HEK293T (cell line): Measurements from ENCODE around the gene RAB11FIP4.

Source experiments
- CTCF ChIA-PET: fragments of 350-600 bp; formaldehyde crosslinking; extraction: SDS; loops from one replicate; lab custom pipeline; 2021; ENCODE audit warnings: antibody characterized with exemption, inconsistent platforms; lab: Yijun Ruan, JAX
- POLR2A ChIA-PET: fragments of 350-600 bp; formaldehyde crosslinking; extraction: SDS; loops from one replicate; lab custom pipeline; 2020; ENCODE audit warnings: antibody characterized with exemption, inconsistent platforms; lab: Yijun Ruan, JAX
- DNase-seq: peaks from one replicate; pipeline ENCODE4 v3.0.0; 2012; ENCODE audit warnings: mixed read lengths; ENCODE audit errors: extremely low spot score
- ARNT ChIP-seq: fragments of 450-650 bp; IDR thresholded peaks from 2 replicates; pipeline ENCODE4 v1.6.1; 2017; ENCODE audit warnings: mild to moderate bottlenecking
- BHLHE40 ChIP-seq: fragments of 450-650 bp; IDR thresholded peaks from 2 replicates; pipeline ENCODE4 v1.6.1; 2016; ENCODE audit warnings: mild to moderate bottlenecking, moderate library complexity, borderline replicate concordance
- CTBP1 ChIP-seq: fragments of 450-650 bp; IDR thresholded peaks from 2 replicates; pipeline ENCODE4 v1.6.1; 2016; ENCODE audit warnings: borderline replicate concordance
- ELF4 ChIP-seq: fragments of 450-650 bp; IDR thresholded peaks from 2 replicates; pipeline ENCODE4 v1.6.1; 2017; ENCODE audit warnings: antibody characterized with exemption
- FOXA1 ChIP-seq: fragments of 450-650 bp; IDR thresholded peaks from 2 replicates; pipeline ENCODE4 v1.6.1; 2016; ENCODE audit warnings: mild to moderate bottlenecking
- FOXK2 ChIP-seq: fragments of 450-650 bp; IDR thresholded peaks from 2 replicates; pipeline ENCODE4 v1.6.1; 2016; ENCODE audit warnings: mild to moderate bottlenecking
- FOXM1 ChIP-seq: fragments of 450-650 bp; IDR thresholded peaks from 2 replicates; pipeline ENCODE4 v1.6.1; 2017; ENCODE audit warnings: mild to moderate bottlenecking, borderline replicate concordance
- HDGF ChIP-seq: fragments of 450-650 bp; IDR thresholded peaks from 2 replicates; pipeline ENCODE4 v1.6.1; 2017; ENCODE audit warnings: antibody characterized with exemption, borderline replicate concordance
- L3MBTL2 ChIP-seq: fragments of 450-650 bp; conservative IDR thresholded peaks from 2 replicates; pipeline ENCODE4 v1.6.1; 2016; ENCODE audit warnings: mild to moderate bottlenecking
- LEF1 ChIP-seq: fragments of 450-650 bp; IDR thresholded peaks from 2 replicates; pipeline ENCODE4 v1.6.1; 2017; ENCODE audit warnings: mild to moderate bottlenecking, borderline replicate concordance
- NFRKB ChIP-seq: fragments of 450-650 bp; IDR thresholded peaks from 2 replicates; pipeline ENCODE4 v1.6.1; 2016; ENCODE audit warnings: mild to moderate bottlenecking, moderate library complexity
- SP1 ChIP-seq: fragments of 450-650 bp; IDR thresholded peaks from 2 replicates; pipeline ENCODE4 v1.6.1; 2017
- SUZ12 ChIP-seq: fragments of 450-650 bp; IDR thresholded peaks from 2 replicates; pipeline ENCODE4 v1.6.1; 2016; ENCODE audit warnings: mild to moderate bottlenecking
- TARDBP ChIP-seq: fragments of 450-650 bp; IDR thresholded peaks from 2 replicates; pipeline ENCODE4 v1.6.1; 2016
- ZNF384 ChIP-seq: fragments of 450-650 bp; IDR thresholded peaks from 2 replicates; pipeline ENCODE4 v1.6.1; 2016
- TF ChIP-seq, protein P1 (sequence below): fragments of 450-650 bp; IDR thresholded peaks from 2 replicates; pipeline ENCODE4 v1.6.1; 2016

Gene RAB11FIP4

DNA sequence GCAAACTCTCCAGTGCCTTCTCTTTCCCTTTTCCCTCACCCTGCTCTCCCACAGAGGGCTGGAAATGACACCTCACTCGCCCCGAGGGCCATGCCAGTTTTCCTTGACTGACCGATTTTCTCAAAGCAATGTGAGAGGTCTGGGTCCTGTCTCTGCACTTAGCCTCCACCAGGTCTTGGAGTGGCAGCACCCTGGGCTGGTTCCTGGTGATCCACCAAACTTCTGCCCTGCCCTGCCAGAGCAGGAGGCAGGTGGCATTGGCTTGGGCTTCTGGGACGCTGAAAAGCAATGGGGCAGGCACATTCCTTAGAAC is 97.5 kb downstream of the RAB11FIP4 start:
- no peak for TF ChIP-seq FOXM1
- TF ChIP-seq FOXA1, result no peak
- no peak for TF ChIP-seq HDGF
- TF ChIP-seq TARDBP, result no peak
- TF ChIP-seq NFRKB, result no peak
- no peak for TF ChIP-seq LEF1
- TF ChIP-seq, protein P1, sequence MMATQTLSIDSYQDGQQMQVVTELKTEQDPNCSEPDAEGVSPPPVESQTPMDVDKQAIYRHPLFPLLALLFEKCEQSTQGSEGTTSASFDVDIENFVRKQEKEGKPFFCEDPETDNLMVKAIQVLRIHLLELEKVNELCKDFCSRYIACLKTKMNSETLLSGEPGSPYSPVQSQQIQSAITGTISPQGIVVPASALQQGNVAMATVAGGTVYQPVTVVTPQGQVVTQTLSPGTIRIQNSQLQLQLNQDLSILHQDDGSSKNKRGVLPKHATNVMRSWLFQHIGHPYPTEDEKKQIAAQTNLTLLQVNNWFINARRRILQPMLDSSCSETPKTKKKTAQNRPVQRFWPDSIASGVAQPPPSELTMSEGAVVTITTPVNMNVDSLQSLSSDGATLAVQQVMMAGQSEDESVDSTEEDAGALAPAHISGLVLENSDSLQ, result no peak
- no peak for TF ChIP-seq SP1
- no peak for TF ChIP-seq ARNT
- no peak for TF ChIP-seq SUZ12
- TF ChIP-seq FOXK2, result no peak
- no peak for TF ChIP-seq ZNF384
- no peak for TF ChIP-seq ELF4
- no peak for TF ChIP-seq CTBP1
- no peak for TF ChIP-seq L3MBTL2
- TF ChIP-seq BHLHE40, result no peak
- CTCF ChIA-PET, result no interaction called here
- POLR2A ChIA-PET, result interaction anchor here (1.8 kb wide), 1 partner anchor 21 kb away, joined by 7 read pairs; no protein-coding TSS in a partner anchor
- no peak for DNase-seq

GRCh38 chr17:31489295-31490018 is 98.0 kb downstream of the RAB11FIP4 start:
- no peak for DNase-seq

DNA sequence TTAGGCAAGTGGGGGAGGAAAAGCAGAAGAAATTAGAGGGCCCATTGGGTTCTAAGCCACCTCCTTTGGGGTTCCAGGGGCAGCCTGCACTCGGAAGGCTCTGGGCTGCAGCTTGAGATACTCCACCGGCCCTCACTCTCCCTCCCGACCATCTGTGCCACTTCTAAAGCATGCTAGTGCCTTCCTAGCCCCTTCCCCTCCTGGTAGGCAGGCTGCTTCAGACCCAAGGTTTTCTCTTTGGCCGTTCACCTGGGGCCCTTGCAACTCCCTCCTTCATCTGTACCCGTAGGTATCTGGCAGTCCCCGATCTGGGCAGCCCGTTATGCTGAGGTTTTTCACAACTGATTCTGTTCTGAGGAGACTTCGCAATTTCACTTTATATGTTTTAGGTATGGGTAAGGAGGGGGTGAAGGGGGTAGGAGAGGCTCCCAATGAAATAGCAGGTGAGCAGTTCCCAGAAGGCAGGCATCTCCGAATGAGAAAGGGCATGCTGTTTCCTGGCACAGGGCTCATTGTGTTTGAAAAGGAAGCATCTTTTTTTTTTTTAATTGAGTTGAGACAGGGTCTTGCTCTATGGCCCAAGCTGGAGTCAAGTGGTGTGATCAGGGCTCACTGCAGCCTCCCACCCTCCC is 98.7 kb downstream of the RAB11FIP4 start:
- DNase-seq, result no peak
- CTCF ChIA-PET, result no interaction called here
- POLR2A ChIA-PET, result no interaction called here
- TF ChIP-seq BHLHE40 (no peak), HDGF (no peak)

More at GRCh38 chr17:31489295-31490018, 98.0 kb downstream of the RAB11FIP4 start:
- CTCF ChIA-PET, result no interaction called here
- POLR2A ChIA-PET, result no interaction called here
- TF ChIP-seq SP1 (no peak), ELF4 (no peak), FOXA1 (no peak), ZNF384 (no peak), LEF1 (no peak), CTBP1 (no peak), L3MBTL2 (no peak), NFRKB (no peak), BHLHE40 (no peak), FOXM1 (no peak), FOXK2 (no peak), ARNT (no peak), TARDBP (no peak)
- TF ChIP-seq, protein P1, result no peak

DNA sequence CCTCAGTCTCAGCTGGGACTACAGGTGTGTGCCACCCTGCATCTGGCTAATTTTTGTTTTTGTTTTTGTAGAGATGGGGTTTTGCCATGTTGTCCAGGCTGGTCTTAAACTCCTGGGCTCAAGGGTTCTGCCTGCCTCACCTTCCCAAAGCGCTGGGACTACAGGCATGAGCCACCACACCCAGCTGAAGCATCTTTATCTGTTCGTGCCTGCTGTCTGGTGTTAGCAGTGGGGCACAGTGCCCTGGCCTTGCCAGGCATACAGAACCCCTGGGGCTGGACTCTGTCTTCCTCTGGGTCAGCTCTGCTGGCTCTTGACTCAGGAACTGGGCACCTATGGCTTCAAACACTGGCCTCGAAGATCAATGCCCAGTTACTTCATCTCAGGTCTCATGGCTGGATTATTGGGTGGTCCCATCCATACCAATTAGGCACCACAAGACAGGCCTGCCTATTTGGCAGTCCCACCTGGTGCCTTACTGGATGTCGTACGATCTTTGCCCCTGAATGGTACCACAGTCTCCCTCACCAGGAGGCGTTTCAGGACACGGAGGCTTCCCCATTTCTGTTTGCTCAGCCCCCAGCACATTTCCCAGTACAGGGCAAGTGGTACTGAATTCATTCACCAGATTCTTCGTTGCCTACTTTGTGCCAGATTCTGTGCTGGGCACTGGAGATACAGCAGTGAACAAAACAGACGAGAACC is 99.3 kb downstream of the RAB11FIP4 start:
- DNase-seq, result no peak
- TF ChIP-seq L3MBTL2 (no peak), TARDBP (no peak), ZNF384 (no peak), FOXM1 (no peak), HDGF (no peak), BHLHE40 (no peak), FOXA1 (no peak), SUZ12 (no peak), SP1 (no peak), LEF1 (no peak)
- TF ChIP-seq, protein P1, result no peak
- CTCF ChIA-PET, result interaction anchor here (0.7 kb wide), 1 partner anchor 30 kb away, joined by 3 read pairs; no protein-coding TSS in a partner anchor
- POLR2A ChIA-PET, result no interaction called here

GRCh38 chr17:31491376-31492131 is 100.1 kb downstream of the RAB11FIP4 start:
- ChIA-PET CTCF (interaction anchor here (0.7 kb wide), 1 partner anchor 29 kb away, joined by 3 read pairs; no protein-coding TSS in a partner anchor), POLR2A (no interaction called here)
- DNase-seq, result no peak
- TF ChIP-seq BHLHE40 (no peak), NFRKB (no peak), CTBP1 (no peak), ARNT (no peak), TARDBP (no peak), ZNF384 (no peak), LEF1 (no peak), SUZ12 (no peak), ELF4 (no peak), FOXA1 (no peak), SP1 (no peak), FOXM1 (no peak), HDGF (no peak), FOXK2 (no peak), L3MBTL2 (no peak)
- TF ChIP-seq, protein P1, result no peak
